Natural killer cell (primary cell): ENCODE data around the gene ARFGEF2. TPM values are rescaled to one million over a fixed set of nuclear protein-coding genes. Genes with fewer than 3 reads are reported as not detected.

ENCODE experiments used
- ATAC-seq, 3 donors: fragments of 150-1000 bp in 2 of 3; fragments of 200-7000 bp in 1 of 3; cut with Tn5 transposase; 1 replicate in 1 of 3; 2 replicates in 2 of 3; pipeline ENCODE4 v1.10.0; 2021; ENCODE audit warnings: mild to moderate bottlenecking in 2 of 3, moderate library complexity in 2 of 3
- DNase-seq, 2 donors: peaks; one replicate each; pipeline versions ENCODE4 v3.0.0 to v3.0.0-alpha.2; 2013 to 2021; ENCODE audit warnings: mixed read lengths in 1 of 2
- H3K27ac ChIP-seq: one replicate; pipeline ENCODE4 v1.5.1; 2013; ENCODE audit warnings: mild to moderate bottlenecking, low read length
- H3K27me3 ChIP-seq: one replicate; pipeline ENCODE4 v1.6.1; 2013; ENCODE audit warnings: low read length; ENCODE audit not compliant: control insufficient read depth, insufficient read depth
- H3K36me3 ChIP-seq: one replicate; pipeline ENCODE4 v1.6.1; 2013; ENCODE audit warnings: low read length; ENCODE audit not compliant: control insufficient read depth, insufficient read depth
- H3K4me1 ChIP-seq: one replicate; pipeline ENCODE4 v1.6.1; 2013; ENCODE audit warnings: low read length; ENCODE audit not compliant: control insufficient read depth, insufficient read depth
- H3K4me3 ChIP-seq: one replicate; pipeline ENCODE4 v1.5.1; 2013; ENCODE audit warnings: low read length
- H3K9me3 ChIP-seq: one replicate; pipeline ENCODE4 v1.6.1; 2013; ENCODE audit warnings: low read length; ENCODE audit not compliant: control insufficient read depth, insufficient read depth
- H3K27ac Mint-ChIP-seq, 2 donors: one replicate each; pipeline ENCODE4 v1.8.0; 2022; ENCODE audit warnings: mild to moderate bottlenecking in 2 of 2, mixed read lengths in 2 of 2, moderate library complexity in 1 of 2
- H3K27me3 Mint-ChIP-seq, 2 donors: one replicate each; pipeline ENCODE4 v1.8.0; 2022; ENCODE audit warnings: low read depth in 2 of 2, mixed read lengths in 2 of 2
- H3K36me3 Mint-ChIP-seq: one replicate; pipeline ENCODE4 v1.8.0; 2022; ENCODE audit warnings: mixed read lengths
- H3K4me1 Mint-ChIP-seq, 2 donors: one replicate each; pipeline ENCODE4 v1.8.0; 2022; ENCODE audit warnings: mixed read lengths in 2 of 2
- H3K4me3 Mint-ChIP-seq: one replicate; pipeline ENCODE4 v1.8.0; 2022; ENCODE audit warnings: mild to moderate bottlenecking, moderate library complexity, mixed read lengths
- H3K9me3 Mint-ChIP-seq, 2 donors: one replicate each; pipeline ENCODE4 v1.8.0; 2022; ENCODE audit warnings: mixed read lengths in 2 of 2
- CTCF ChIP-seq: fragments of 200-600 bp; IDR thresholded peaks from one replicate; pipeline ENCODE4 v1.8.0; 2022; ENCODE audit warnings: antibody characterized with exemption
- WGBS: methylation state at CpG from one replicate; pipeline ENCODE4 v1.1.7; 2013; ENCODE audit warnings: missing lambda C conversion rate; ENCODE audit not compliant: insufficient coverage; 5-methylcytosine and 5-hydroxymethylcytosine counted together
- intact Hi-C: fragments of 100-400 bp; cut with micrococcal nuclease; formaldehyde crosslinking; loops from one replicate; pipeline ENCODE4 v1.14.2; 2022
- total RNA-seq, 4 donors: library from RNA; stranded (reverse); fragments of 120-200 nt in 1 of 4; gene quantifications; one replicate each; pipeline versions ENCODE4 v1.2.3 to v1.2.4, GENCODE V29; 2013 to 2022

Gene ARFGEF2
- total RNA-seq, 3 donors from 2014 or later (not counting 1 experiment from before 2014, with no cell fraction given): 22.7 to 26.9 (median 26.9) TPM

- Mint-ChIP-seq H3K4me3 (no peak overlapping the region), H3K4me1 (peaks cover 24 to 28% of the 10 kb centered on the region in 2 donors), H3K27me3 (peaks cover 0 to 4% of the 10 kb centered on the region in 2 donors), H3K27ac (no peak overlapping the region), H3K36me3 (no peaks in the 10 kb centered on the region), H3K9me3 (no peaks in the 10 kb centered on the region)
- intact Hi-C loops: no loop called here
- H3K4me3 ChIP-seq: no peak overlapping the region
- no peak for DNase-seq
- no peaks in the 10 kb centered on the region for H3K36me3 ChIP-seq
- H3K27ac ChIP-seq: no peak overlapping the region
- H3K4me1 ChIP-seq: peaks cover 17% of the 10 kb centered on the region
- no peak for TF ChIP-seq CTCF
- H3K9me3 ChIP-seq: no peaks in the 10 kb centered on the region
- ATAC-seq: no peak
- no peaks in the 10 kb centered on the region for H3K27me3 ChIP-seq
These were observed 21.6 kb upstream of the ARFGEF2 start for GRCh38 chr20:48899881-48900280.

- no peaks in the 10 kb centered on the region for H3K9me3 Mint-ChIP-seq
- Histone ChIP-seq H3K9me3 (no peaks in the 10 kb centered on the region), H3K27me3 (no peaks in the 10 kb centered on the region), H3K27ac (no peak overlapping the region), H3K4me3 (no peak overlapping the region), H3K36me3 (no peaks in the 10 kb centered on the region), H3K4me1 (peaks cover 19% of the 10 kb centered on the region)
- ATAC-seq (peak; percentile 65 to 90 (median 65)), DNase-seq (no peak)
- peak overlapping the region; percentile 7 to 45 for H3K27ac Mint-ChIP-seq
- intact Hi-C loops: no loop called here
- peaks cover 0 to 4% of the 10 kb centered on the region in 2 donors for H3K27me3 Mint-ChIP-seq
- TF ChIP-seq CTCF: no peak
- WGBS: 23% methylated on average over 4 of the region's 4 CpGs
- H3K4me3 Mint-ChIP-seq: peak overlapping the region; percentile 45
- no peaks in the 10 kb centered on the region for H3K36me3 Mint-ChIP-seq
- peaks cover 29 to 30% of the 10 kb centered on the region in 2 donors for H3K4me1 Mint-ChIP-seq
These were observed 20.2 kb upstream of the ARFGEF2 start for GRCh38 chr20:48901326-48901725.

- no peak overlapping the region for H3K27ac ChIP-seq
- H3K36me3 Mint-ChIP-seq: no peaks in the 10 kb centered on the region
- no peaks in the 10 kb centered on the region for H3K36me3 ChIP-seq
- DNase-seq (no peak), ATAC-seq (no peak)
- no peaks in the 10 kb centered on the region for H3K9me3 ChIP-seq
- WGBS: 96% methylated on average over 8 of the region's 10 CpGs
- H3K9me3 Mint-ChIP-seq: no peaks in the 10 kb centered on the region
- TF ChIP-seq CTCF: no peak
- H3K27me3 ChIP-seq: no peaks in the 10 kb centered on the region
- H3K27ac Mint-ChIP-seq: no peak overlapping the region
- peaks cover 19% of the 10 kb centered on the region for H3K4me1 ChIP-seq
- no peaks in the 10 kb centered on the region for H3K27me3 Mint-ChIP-seq
- H3K4me3 ChIP-seq: no peak overlapping the region
- peaks cover 29 to 37% of the 10 kb centered on the region in 2 donors for H3K4me1 Mint-ChIP-seq
- intact Hi-C loops: no loop called here
- H3K4me3 Mint-ChIP-seq: no peak overlapping the region
These were observed 17.8 kb upstream of the ARFGEF2 start for GRCh38 chr20:48903705-48904104.
